CD8-positive, alpha-beta memory T cell (primary cell): ENCODE results near the gene KREMEN2. TPM values are rescaled to one million over a fixed set of nuclear protein-coding genes. Genes with fewer than 3 reads are reported as not detected.

Experiments
- CTCF ChIA-PET: fragments of 350-600 bp; sonication (Branson Sonifier 250); formaldehyde crosslinking; loops from one replicate; lab custom pipeline; 2021; ENCODE audit warnings: antibody characterized with exemption; lab: Charles Lee
- POLR2A ChIA-PET: fragments of 350-600 bp; sonication (Branson Sonifier 250); formaldehyde crosslinking; loops from one replicate; lab custom pipeline; 2021; ENCODE audit warnings: antibody characterized with exemption; lab: Charles Lee
- DNase-seq, 5 donors: peaks; one replicate each; pipeline versions ENCODE4 v3.0.0 to v3.0.0-alpha.2; 2020 to 2022; ENCODE audit warnings: mixed read lengths in 1 of 5
- H3K27ac ChIP-seq: one replicate; pipeline ENCODE4 v1.7.0; 2013; ENCODE audit warnings: low read depth, mild to moderate bottlenecking, low read length, moderate library complexity
- H3K27me3 ChIP-seq: 2 replicates; pipeline ENCODE4 v1.7.0; 2013; ENCODE audit warnings: low read length, mild to moderate bottlenecking; ENCODE audit not compliant: insufficient read depth, poor library complexity, severe bottlenecking
- H3K36me3 ChIP-seq: 2 replicates; pipeline ENCODE4 v1.7.0; 2013; ENCODE audit warnings: mild to moderate bottlenecking, low read length, moderate library complexity; ENCODE audit not compliant: insufficient read depth
- H3K4me1 ChIP-seq: 2 replicates; pipeline ENCODE4 v1.7.0; 2013; ENCODE audit warnings: mild to moderate bottlenecking, low read length, moderate library complexity; ENCODE audit not compliant: insufficient read depth
- H3K4me3 ChIP-seq: 2 replicates; pipeline ENCODE4 v1.7.0; 2013; ENCODE audit warnings: mild to moderate bottlenecking, low read length
- H3K9me3 ChIP-seq: 2 replicates; pipeline ENCODE4 v1.7.0; 2013; ENCODE audit warnings: mild to moderate bottlenecking, low read length
- H3K27ac Mint-ChIP-seq, 8 donors: one replicate each; pipeline ENCODE4 v1.8.0; 2020 to 2021; ENCODE audit warnings: mixed read lengths in 8 of 8, mild to moderate bottlenecking in 6 of 8, inconsistent platforms in 3 of 8, moderate library complexity in 3 of 8
- H3K27me3 Mint-ChIP-seq, 2 donors: one replicate each; pipeline ENCODE4 v1.8.0; 2020 to 2021; ENCODE audit warnings: mixed read lengths in 2 of 2, mild to moderate bottlenecking in 1 of 2, moderate library complexity in 1 of 2
- H3K36me3 Mint-ChIP-seq, 3 donors: one replicate each; pipeline ENCODE4 v1.8.0; 2020 to 2021; ENCODE audit warnings: mixed read lengths in 3 of 3, inconsistent platforms in 1 of 3, mild to moderate bottlenecking in 1 of 3
- H3K4me1 Mint-ChIP-seq, 3 donors: one replicate each; pipeline ENCODE4 v1.8.0; 2020 to 2021; ENCODE audit warnings: mixed read lengths in 3 of 3, inconsistent platforms in 1 of 3, mild to moderate bottlenecking in 1 of 3
- H3K4me3 Mint-ChIP-seq, 7 donors: one replicate each; pipeline ENCODE4 v1.8.0; 2020 to 2021; ENCODE audit warnings: mixed read lengths in 7 of 7, mild to moderate bottlenecking in 6 of 7, moderate library complexity in 4 of 7, inconsistent platforms in 2 of 7
- H3K9me3 Mint-ChIP-seq, 5 donors: one replicate each; pipeline ENCODE4 v1.8.0; 2020 to 2022; ENCODE audit warnings: mixed read lengths in 5 of 5, mild to moderate bottlenecking in 3 of 5, moderate library complexity in 2 of 5, inconsistent platforms in 1 of 5
- polyA plus RNA-seq: library from polyadenylated mRNA; unstranded; fragments of 300-500 nt; fragmentation: Illumina TruSeq; gene quantifications from one replicate; pipeline ENCODE4 v1.2.3, GENCODE V29; 2021
- total RNA-seq, 2 experiments: library from RNA; stranded (reverse); gene quantifications; one replicate each; pipeline ENCODE4 v1.2.3, GENCODE V29; 2021

The KREMEN2 gene
- total and polyA plus RNA-seq, 3 experiments from 2014 or later, result not detected

- no peak overlapping the region for H3K4me3 ChIP-seq
- no peaks in the 10 kb centered on the region for H3K9me3 Mint-ChIP-seq
- H3K27ac ChIP-seq, result no peak overlapping the region
- peaks cover 4 to 37% (median 6%) of the 10 kb centered on the region in 3 donors for H3K36me3 Mint-ChIP-seq
- no peaks in the 10 kb centered on the region for H3K27me3 ChIP-seq
- H3K4me3 Mint-ChIP-seq, result no peak overlapping the region
- DNase-seq, result no peak
- H3K36me3 ChIP-seq, result peaks cover 7% of the 10 kb centered on the region
- no peak overlapping the region for H3K27ac Mint-ChIP-seq
- H3K27me3 Mint-ChIP-seq, result no peaks in the 10 kb centered on the region
- no peaks in the 10 kb centered on the region for H3K4me1 Mint-ChIP-seq
- H3K4me1 ChIP-seq, result no peaks in the 10 kb centered on the region
- ChIA-PET POLR2A (no interaction called here), CTCF (interaction anchor here (1.2 to 1.3 kb wide), 2 partner anchors 10 to 15 kb away, joined by 3 read pairs; no protein-coding TSS in a partner anchor)
- no peaks in the 10 kb centered on the region for H3K9me3 ChIP-seq
Measured at GRCh38 chr16:2946649-2947048, 17.4 kb upstream of the KREMEN2 start.

GRCh38 chr16:2948807-2949704 is 15.0 kb upstream of the KREMEN2 start:
- H3K27ac ChIP-seq, result no peak overlapping the region
- CTCF ChIA-PET, result no interaction called here
- no peaks in the 10 kb centered on the region for H3K4me1 Mint-ChIP-seq
- H3K4me3 Mint-ChIP-seq, result no peak overlapping the region
- no peaks in the 10 kb centered on the region for H3K4me1 ChIP-seq
- POLR2A ChIA-PET, result no interaction called here
- no peak for DNase-seq
- H3K9me3 Mint-ChIP-seq, result no peaks in the 10 kb centered on the region
- H3K36me3 ChIP-seq, result no peaks in the 10 kb centered on the region
- H3K27me3 ChIP-seq, result no peaks in the 10 kb centered on the region
- H3K9me3 ChIP-seq, result no peaks in the 10 kb centered on the region
- no peaks in the 10 kb centered on the region for H3K27me3 Mint-ChIP-seq
- H3K27ac Mint-ChIP-seq, result no peak overlapping the region
- no peak overlapping the region for H3K4me3 ChIP-seq
- H3K36me3 Mint-ChIP-seq, result peaks cover 0 to 18% (median 2%) of the 10 kb centered on the region in 3 donors

- CTCF ChIA-PET, result no interaction called here
- POLR2A ChIA-PET, result no interaction called here
- no peaks in the 10 kb centered on the region for H3K9me3 Mint-ChIP-seq
Measured at GRCh38 chr16:2949705-2950352, 14.2 kb upstream of the KREMEN2 start.

GRCh38 chr16:2950353-2950724 is 13.7 kb upstream of the KREMEN2 start:
- H3K36me3 ChIP-seq, result no peaks in the 10 kb centered on the region
- H3K36me3 Mint-ChIP-seq, result peaks cover 0 to 18% (median 2%) of the 10 kb centered on the region in 3 donors
- no peak overlapping the region for H3K4me3 ChIP-seq
- POLR2A ChIA-PET, result no interaction called here
- H3K27me3 ChIP-seq, result no peaks in the 10 kb centered on the region
- no peak for DNase-seq
- H3K4me1 Mint-ChIP-seq, result no peaks in the 10 kb centered on the region
- no peak overlapping the region for H3K4me3 Mint-ChIP-seq
- CTCF ChIA-PET, result interaction anchor here (1.3 kb wide), 1 partner anchor 10 kb away, joined by 3 read pairs; no protein-coding TSS in a partner anchor
- H3K4me1 ChIP-seq, result no peaks in the 10 kb centered on the region
- no peak overlapping the region for H3K27ac ChIP-seq
- no peaks in the 10 kb centered on the region for H3K9me3 ChIP-seq
- peaks cover 4% of the 10 kb centered on the region in 2 donors for H3K27me3 Mint-ChIP-seq
- no peak overlapping the region for H3K27ac Mint-ChIP-seq
- no peaks in the 10 kb centered on the region for H3K9me3 Mint-ChIP-seq

More at GRCh38 chr16:2949705-2950352, 14.2 kb upstream of the KREMEN2 start:
- Histone ChIP-seq H3K27me3 (no peaks in the 10 kb centered on the region), H3K9me3 (no peaks in the 10 kb centered on the region), H3K27ac (no peak overlapping the region), H3K36me3 (no peaks in the 10 kb centered on the region), H3K4me1 (no peaks in the 10 kb centered on the region), H3K4me3 (no peak overlapping the region)
- Mint-ChIP-seq H3K36me3 (peaks cover 0 to 18% (median 2%) of the 10 kb centered on the region in 3 donors), H3K27ac (no peak overlapping the region), H3K27me3 (peaks cover 4% of the 10 kb centered on the region in 2 donors), H3K4me1 (no peaks in the 10 kb centered on the region), H3K4me3 (no peak overlapping the region)
- no peak for DNase-seq

GRCh38 chr16:2950773-2951172 is 13.3 kb upstream of the KREMEN2 start:
- no peak for DNase-seq
- no peak overlapping the region for H3K27ac ChIP-seq
- no peak overlapping the region for H3K4me3 ChIP-seq
- H3K27ac Mint-ChIP-seq, result no peak overlapping the region
- H3K9me3 Mint-ChIP-seq, result no peaks in the 10 kb centered on the region
- CTCF ChIA-PET, result interaction anchor here (1.3 kb wide), 2 partner anchors 10 to 11 kb away, joined by 3 read pairs; no protein-coding TSS in a partner anchor
- H3K27me3 Mint-ChIP-seq, result peaks cover 4% of the 10 kb centered on the region in 2 donors
- peaks cover 0 to 18% (median 2%) of the 10 kb centered on the region in 3 donors for H3K36me3 Mint-ChIP-seq
- no peak overlapping the region for H3K4me3 Mint-ChIP-seq
- H3K4me1 ChIP-seq, result no peaks in the 10 kb centered on the region
- H3K4me1 Mint-ChIP-seq, result no peaks in the 10 kb centered on the region
- no peaks in the 10 kb centered on the region for H3K36me3 ChIP-seq
- POLR2A ChIA-PET, result no interaction called here
- no peaks in the 10 kb centered on the region for H3K27me3 ChIP-seq
- no peaks in the 10 kb centered on the region for H3K9me3 ChIP-seq

- no peaks in the 10 kb centered on the region for H3K9me3 ChIP-seq
- no peaks in the 10 kb centered on the region for H3K4me1 Mint-ChIP-seq
- no peaks in the 10 kb centered on the region for H3K9me3 Mint-ChIP-seq
- H3K36me3 ChIP-seq, result no peaks in the 10 kb centered on the region
- peaks cover 0 to 11% (median 0%) of the 10 kb centered on the region in 3 donors for H3K36me3 Mint-ChIP-seq
- CTCF ChIA-PET, result interaction anchor here (1.4 kb wide), 2 partner anchors 9 to 11 kb away, joined by 3 to 5 read pairs; partner anchors contain the start of gene KREMEN2
- H3K27ac ChIP-seq, result no peak overlapping the region
- no peak overlapping the region for H3K4me3 ChIP-seq
- POLR2A ChIA-PET, result no interaction called here
- H3K4me1 ChIP-seq, result no peaks in the 10 kb centered on the region
- no peak overlapping the region for H3K4me3 Mint-ChIP-seq
- no peak for DNase-seq
- H3K27me3 ChIP-seq, result no peaks in the 10 kb centered on the region
- H3K27me3 Mint-ChIP-seq, result peaks cover 10 to 14% of the 10 kb centered on the region in 2 donors
- H3K27ac Mint-ChIP-seq, result no peak overlapping the region
Measured at GRCh38 chr16:2952679-2953078, 11.4 kb upstream of the KREMEN2 start.

- Mint-ChIP-seq H3K9me3 (no peaks in the 10 kb centered on the region), H3K36me3 (peaks cover 0 to 6% (median 0%) of the 10 kb centered on the region in 3 donors), H3K27me3 (peaks cover 10 to 14% of the 10 kb centered on the region in 2 donors), H3K4me1 (no peaks in the 10 kb centered on the region), H3K27ac (no peak overlapping the region), H3K4me3 (no peak overlapping the region)
- no peaks in the 10 kb centered on the region for H3K36me3 ChIP-seq
- H3K4me1 ChIP-seq, result no peaks in the 10 kb centered on the region
- no peak overlapping the region for H3K4me3 ChIP-seq
- no peaks in the 10 kb centered on the region for H3K27me3 ChIP-seq
- ChIA-PET CTCF (interaction anchor here (1.4 kb wide), 1 partner anchor 35 kb away, joined by 3 read pairs; no protein-coding TSS in a partner anchor), POLR2A (no interaction called here)
- H3K9me3 ChIP-seq, result no peaks in the 10 kb centered on the region
- no peak overlapping the region for H3K27ac ChIP-seq
- DNase-seq, result no peak
Measured at GRCh38 chr16:2953706-2954627, 10.1 kb upstream of the KREMEN2 start.
